LNCAP (cell line): ENCODE data around the gene EIF3D.

ENCODE experiments used
- CTCF ChIP-seq: fragments of 450-650 bp; IDR thresholded peaks from 2 replicates; pipeline ENCODE4 v1.5.1; 2017; ENCODE audit warnings: mild to moderate bottlenecking

EIF3D gene

GRCh38 chr22:36548606-36549005, 19.6 kb upstream of the EIF3D start:
- TF ChIP-seq CTCF: no peak

GRCh38 chr22:36546932-36547331, 18.0 kb upstream of the EIF3D start:
- no peak for TF ChIP-seq CTCF

GRCh38 chr22:36546092-36546804, 17.3 kb upstream of the EIF3D start:
- TF ChIP-seq CTCF: peak; percentile 78

GRCh38 chr22:36544107-36544620, 15.2 kb upstream of the EIF3D start:
- no peak for TF ChIP-seq CTCF

GRCh38 chr22:36541831-36542411, 13.0 kb upstream of the EIF3D start:
- TF ChIP-seq CTCF: no peak

GRCh38 chr22:36540867-36541642, 12.1 kb upstream of the EIF3D start:
- TF ChIP-seq CTCF: no peak

- TF ChIP-seq CTCF: no peak
Observed at GRCh38 chr22:36538529-36538928, 9.6 kb upstream of the EIF3D start.
